H54 (cell line): ENCODE data around the gene ANAPC5.
A peak's percentile ranks its signal among the peaks of the same experiment; 100 is the strongest.
"Not testable (repeated sequence)": the region's sequence is repeated elsewhere in the genome, so short reads cannot be mapped to it uniquely, and the experiment has no call there.

Experiments used
- DNase-seq: peaks from one replicate; pipeline ENCODE4 v3.0.0; 2011; ENCODE audit warnings: low spot score, mixed read lengths; ENCODE audit not compliant: insufficient read length
- FAIRE-seq: peaks from 3 replicates; lab custom pipeline; 2011; peaks lifted over from hg19 to GRCh38; lab: Jason Lieb, UNC
- POLR2A ChIP-seq: IDR thresholded peaks from 2 replicates; pipeline ENCODE4 v1.6.1; 2011; ENCODE audit warnings: low read depth, mild to moderate bottlenecking, low read length

Gene ANAPC5

GRCh38 chr12:121294151-121294889 is 57.9 kb downstream of the ANAPC5 start:
- DNase-seq, result no peak
- no peak for FAIRE-seq
- no peak for TF ChIP-seq POLR2A

- FAIRE-seq (no peak), DNase-seq (no peak)
- TF ChIP-seq POLR2A, result no peak
Measured at GRCh38 chr12:121293603-121294002, 58.6 kb downstream of the ANAPC5 start.

GRCh38 chr12:121290410-121290809 is 61.8 kb downstream of the ANAPC5 start:
- DNase-seq (no peak), FAIRE-seq (no peak)
- no peak for TF ChIP-seq POLR2A

GRCh38 chr12:121289962-121290361 is 62.2 kb downstream of the ANAPC5 start:
- no peak for FAIRE-seq
- DNase-seq, result no peak
- no peak for TF ChIP-seq POLR2A

- FAIRE-seq (no peak), DNase-seq (no peak)
- TF ChIP-seq POLR2A, result no peak
Measured at GRCh38 chr12:121288986-121289385, 63.2 kb downstream of the ANAPC5 start.

- no peak for DNase-seq
- no peak for FAIRE-seq
- no peak for TF ChIP-seq POLR2A
Measured at GRCh38 chr12:121288158-121288845, 63.9 kb downstream of the ANAPC5 start.

- FAIRE-seq, result no peak
- no peak for TF ChIP-seq POLR2A
- peak; percentile 45 for DNase-seq
Measured at GRCh38 chr12:121287267-121287954, 64.8 kb downstream of the ANAPC5 start.

- TF ChIP-seq POLR2A, result no peak
- DNase-seq (no peak), FAIRE-seq (no peak)
Measured at GRCh38 chr12:121285856-121286255, 66.4 kb downstream of the ANAPC5 start.

GRCh38 chr12:121284551-121285390 is 67.4 kb downstream of the ANAPC5 start:
- TF ChIP-seq POLR2A, result no peak
- DNase-seq, result no peak
- no peak for FAIRE-seq

- TF ChIP-seq POLR2A, result no peak
- FAIRE-seq, result no peak
Measured at GRCh38 chr12:121283841-121284240, 68.4 kb downstream of the ANAPC5 start.

GRCh38 chr12:121283388-121283787 is 68.8 kb downstream of the ANAPC5 start:
- FAIRE-seq (no peak), DNase-seq (no peak)
- no peak for TF ChIP-seq POLR2A

More at GRCh38 chr12:121283841-121284240, 68.4 kb downstream of the ANAPC5 start:
- no peak for DNase-seq

- FAIRE-seq, DNase-seq: not testable (repeated sequence)
Measured at GRCh38 chr12:121282910-121283309, 69.3 kb downstream of the ANAPC5 start.

GRCh38 chr12:121282072-121282742 is 70.0 kb downstream of the ANAPC5 start:
- FAIRE-seq, result no peak
- TF ChIP-seq POLR2A, result no peak

GRCh38 chr12:121281116-121281515 is 71.1 kb downstream of the ANAPC5 start:
- DNase-seq, FAIRE-seq: not testable (repeated sequence)

More at GRCh38 chr12:121282072-121282742, 70.0 kb downstream of the ANAPC5 start:
- DNase-seq, result no peak

GRCh38 chr12:121280531-121280930 is 71.7 kb downstream of the ANAPC5 start:
- DNase-seq, FAIRE-seq: not testable (repeated sequence)
